Measurements from ENCODE around the gene FUZ.

GRCh38 chr19:49766930-49767299 lies 46.2 kb downstream of the FUZ start, which contains the start of gene AP2A1:
- TF ChIP-seq CTCF (IDR thresholded peaks at IDR 0.05) (no peak), POLR2A (IDR thresholded peaks at IDR 0.05) (peak; percentile 40 to 54), POLR2AphosphoS5 (IDR thresholded peaks at IDR 0.05) (peak; percentile 68), EP300 (IDR thresholded peaks at IDR 0.05) (no peak)

Measured in gastroesophageal sphincter (tissue), 3 donors.